Transverse colon (tissue), 4 donors: ENCODE results near the gene TREML2. TPM values are rescaled to one million over a fixed set of nuclear protein-coding genes. Genes with fewer than 3 reads are reported as not detected.

Experiments used
- DNase-seq: peaks from one replicate; pipeline ENCODE4 v3.0.0-alpha.2; 2019
- H3K27ac ChIP-seq, 4 donors: fragments of 200-600 bp; sonication (generic); 2 replicates each; pipeline ENCODE4 v1.5.1; 2016 to 2018; ENCODE audit warnings: inconsistent platforms in 4 of 4
- H3K27me3 ChIP-seq: fragments of 200-600 bp; sonication (generic); 2 replicates; pipeline ENCODE4 v1.5.1; 2017; ENCODE audit warnings: inconsistent platforms
- H3K36me3 ChIP-seq, 4 donors: fragments of 200-600 bp; sonication (generic); 2 replicates each; pipeline ENCODE4 v1.5.1; 2017 to 2019; ENCODE audit warnings: inconsistent platforms in 4 of 4
- H3K4me1 ChIP-seq, 4 donors: fragments of 200-600 bp; sonication (generic); 2 replicates each; pipeline ENCODE4 v1.5.1; 2017 to 2020; ENCODE audit warnings: inconsistent platforms in 4 of 4
- H3K4me3 ChIP-seq, 4 donors: fragments of 200-600 bp; sonication (generic); 1 replicate in 1 of 4; 2 replicates in 3 of 4; pipeline versions ENCODE4 v1.5.1 to v1.6.1; 2017 to 2019; ENCODE audit warnings: inconsistent platforms in 4 of 4
- H3K9me3 ChIP-seq, 2 donors: fragments of 200-600 bp; sonication (generic); 2 replicates each; pipeline ENCODE4 v1.5.1; 2017 to 2019; ENCODE audit warnings: inconsistent platforms in 2 of 2
- CTCF ChIP-seq, 5 experiments: fragments of 200-600 bp in 3 of 5; fragments of 450-650 bp in 2 of 5; sonication (generic) in 3 of 5; IDR thresholded peaks; 1 replicate in 2 of 5; 2 replicates in 3 of 5; pipeline ENCODE4 v1.5.1; 2016 to 2017; ENCODE audit warnings: antibody characterized with exemption in 5 of 5, inconsistent platforms in 3 of 5, mild to moderate bottlenecking in 2 of 5, moderate library complexity in 1 of 5
- EP300 ChIP-seq: sonication (generic); formaldehyde crosslinking; IDR thresholded peaks from one replicate; pipeline ENCODE4 v1.6.1; 2017; ENCODE audit warnings: antibody characterized with exemption, low read depth
- POLR2A ChIP-seq: fragments of 450-650 bp; IDR thresholded peaks from one replicate; pipeline ENCODE4 v1.6.1; 2016; ENCODE audit warnings: antibody characterized with exemption, mild to moderate bottlenecking, moderate library complexity
- POLR2AphosphoS5 ChIP-seq, 3 donors: sonication (generic); formaldehyde crosslinking; IDR thresholded peaks; one replicate each; pipeline ENCODE4 v1.6.1; 2016; ENCODE audit warnings: antibody characterized with exemption in 3 of 3
- WGBS, 2 donors: methylation state at CpG; one replicate each; pipeline ENCODE4 v1.1.5; 2018; ENCODE audit warnings: low coverage in 1 of 2; 5-methylcytosine and 5-hydroxymethylcytosine counted together
- in situ Hi-C, 4 donors: fragments of 200-750 bp; cut with MboI; loops; one replicate each; pipeline versions ENCODE4 v1.15.0 to v1.15.1; 2017; ENCODE audit warnings: low sequenced_read_pairs in 3 of 4, low pct_ligation_motif_present in 1 of 4, low pct_unique_long_range_greater_than_20kb in 1 of 4
- intact Hi-C: fragments of 100-400 bp; cut with DNase I; formaldehyde crosslinking; loops from one replicate; pipeline ENCODE4 v1.15.1; 2023; ENCODE audit warnings: low total_unique reads
- total RNA-seq, 4 donors: library from RNA; depleted of rRNA; stranded (reverse); fragments of >200 nt; gene quantifications; one replicate each; pipeline ENCODE4 v1.1.0, GENCODE V29; 2016

The TREML2 gene
- total RNA-seq, 4 donors from 2014 or later: 0.14 to 0.64 TPM; not detected in 2

- in situ Hi-C loops: no loop called here
These were observed 38.7 kb upstream of the TREML2 start for GRCh38 chr6:41239467-41240159.

GRCh38 chr6:41237128-41237527 lies 36.2 kb upstream of the TREML2 start:
- WGBS, 2 donors: 69% methylated on average over 5 of the region's 5 CpGs; no CpG with 5 or more reads in 1 of the 2 donors
- intact Hi-C loops (no loop called here), in situ Hi-C loops (no loop called here)
- Histone ChIP-seq H3K27me3 (peaks cover 52% of the 10 kb centered on the region), H3K36me3 (no peaks in the 10 kb centered on the region), H3K27ac (no peak overlapping the region), H3K4me1 (no peaks in the 10 kb centered on the region), H3K4me3 (no peak overlapping the region), H3K9me3 (no peaks in the 10 kb centered on the region)
- DNase-seq: no peak
- TF ChIP-seq CTCF (IDR thresholded peaks at IDR 0.05) (no peak), POLR2A (no peak), POLR2AphosphoS5 (IDR thresholded peaks at IDR 0.05) (no peak), EP300 (no peak)

More at GRCh38 chr6:41239467-41240159, 38.7 kb upstream of the TREML2 start:
- H3K27ac ChIP-seq: no peak overlapping the region
- intact Hi-C loops: no loop called here
- 14 to 27% methylated on average over 4 to 22 of the region's 22 CpGs for WGBS, 2 donors
- peaks cover 55% of the 10 kb centered on the region for H3K27me3 ChIP-seq
- no peaks in the 10 kb centered on the region for H3K4me1 ChIP-seq
- H3K36me3 ChIP-seq: no peaks in the 10 kb centered on the region
- no peak for DNase-seq
- no peak overlapping the region for H3K4me3 ChIP-seq
- no peak for TF ChIP-seq POLR2A
- TF ChIP-seq EP300: no peak
- TF ChIP-seq POLR2AphosphoS5 (IDR thresholded peaks at IDR 0.05): no peak
- TF ChIP-seq CTCF (IDR thresholded peaks at IDR 0.05): no peak
- no peaks in the 10 kb centered on the region for H3K9me3 ChIP-seq

- no peak overlapping the region for H3K27ac ChIP-seq
- no peaks in the 10 kb centered on the region for H3K36me3 ChIP-seq
- H3K27me3 ChIP-seq: peaks cover 44% of the 10 kb centered on the region
- no peak overlapping the region for H3K4me3 ChIP-seq
- no peak for DNase-seq
- no peaks in the 10 kb centered on the region for H3K9me3 ChIP-seq
- 87% methylated on average over 4 of the region's 4 CpGs; no CpG with 5 or more reads in 1 of the 2 donors for WGBS, 2 donors
- intact Hi-C loops: no loop called here
- in situ Hi-C loops: no loop called here
- no peak for TF ChIP-seq CTCF (IDR thresholded peaks at IDR 0.05)
- TF ChIP-seq POLR2A: no peak
- no peak for TF ChIP-seq POLR2AphosphoS5 (IDR thresholded peaks at IDR 0.05)
- TF ChIP-seq EP300: no peak
- no peaks in the 10 kb centered on the region for H3K4me1 ChIP-seq
These were observed 35.3 kb upstream of the TREML2 start for GRCh38 chr6:41236276-41236675.

- WGBS, 2 donors: 87 to 92% methylated on average over 3 to 6 of the region's 6 CpGs
- Histone ChIP-seq H3K27me3 (peaks cover 12% of the 10 kb centered on the region), H3K27ac (no peak overlapping the region), H3K36me3 (no peaks in the 10 kb centered on the region), H3K9me3 (no peaks in the 10 kb centered on the region), H3K4me3 (no peak overlapping the region), H3K4me1 (no peaks in the 10 kb centered on the region)
- no peak for DNase-seq
- in situ Hi-C loops (no loop called here), intact Hi-C loops (no loop called here)
- no peak for TF ChIP-seq EP300
- TF ChIP-seq POLR2A: no peak
- TF ChIP-seq CTCF (IDR thresholded peaks at IDR 0.05): no peak
- no peak for TF ChIP-seq POLR2AphosphoS5 (IDR thresholded peaks at IDR 0.05)
These were observed 31.7 kb upstream of the TREML2 start for GRCh38 chr6:41232667-41233066.
